ENCODE results near the gene ANKRD17. TPM values are rescaled to one million over a fixed set of nuclear protein-coding genes. Genes with fewer than 3 reads are reported as not detected.

ANKRD17 gene
- total RNA-seq, 1 donor from 2014 or later: 65.8 TPM

DNA sequence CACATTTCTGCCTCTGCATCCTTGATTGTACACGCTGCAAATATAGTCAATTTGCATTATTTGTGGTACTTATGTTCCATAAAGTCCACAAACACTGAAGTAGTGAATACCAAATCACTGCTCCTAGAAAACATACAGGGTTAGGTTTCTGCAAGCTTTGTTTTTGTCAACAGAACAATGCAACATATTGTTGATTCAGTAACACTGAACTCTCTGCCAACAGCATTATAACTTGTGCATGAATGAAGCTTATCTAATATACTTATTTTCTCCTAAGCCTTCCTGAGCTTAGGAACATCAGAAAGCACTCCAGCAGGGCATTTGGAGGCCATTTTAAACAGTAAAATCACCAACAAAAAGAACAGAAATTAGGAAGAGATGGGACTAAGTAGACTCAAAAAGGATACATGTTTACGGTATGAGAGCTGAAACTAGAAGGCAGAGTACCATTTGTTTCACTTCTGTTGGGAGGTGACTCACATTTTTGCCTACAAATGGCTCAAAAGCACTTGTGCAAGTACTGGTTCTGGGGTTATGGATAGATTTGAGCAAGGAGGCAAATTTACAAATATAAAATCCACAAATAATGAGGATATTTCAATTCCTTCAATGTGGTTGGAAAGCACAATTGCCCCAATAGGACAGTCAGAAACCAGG, 203.2 kb downstream of the ANKRD17 start:
- no peak for DNase-seq (ENCODE audit: low spot score)

DNA sequence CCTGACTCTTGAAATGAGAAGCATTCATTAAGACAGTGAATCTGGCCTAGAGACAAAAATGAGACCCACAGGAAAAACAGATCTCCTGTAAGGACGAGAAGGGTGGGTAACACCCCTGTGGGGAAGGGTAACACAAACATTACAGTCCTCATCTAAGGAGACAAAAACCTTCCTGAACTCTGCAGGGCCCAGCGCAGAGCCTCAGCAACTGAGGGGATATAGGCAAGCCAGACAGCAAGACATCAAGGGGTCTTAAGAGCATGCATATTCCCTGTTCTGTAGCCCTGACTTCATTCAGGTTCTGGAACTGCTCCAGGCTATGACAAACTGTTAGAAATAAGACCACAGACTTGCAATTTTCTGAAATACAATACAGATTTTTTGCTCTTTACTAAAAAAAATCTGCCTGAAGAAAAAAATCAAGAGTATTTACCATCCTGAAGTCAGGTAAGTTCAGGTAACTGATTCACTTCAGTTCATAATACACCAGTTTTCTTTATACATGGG, 204.6 kb downstream of the ANKRD17 start:
- no peak for DNase-seq (ENCODE audit: low spot score)

DNA sequence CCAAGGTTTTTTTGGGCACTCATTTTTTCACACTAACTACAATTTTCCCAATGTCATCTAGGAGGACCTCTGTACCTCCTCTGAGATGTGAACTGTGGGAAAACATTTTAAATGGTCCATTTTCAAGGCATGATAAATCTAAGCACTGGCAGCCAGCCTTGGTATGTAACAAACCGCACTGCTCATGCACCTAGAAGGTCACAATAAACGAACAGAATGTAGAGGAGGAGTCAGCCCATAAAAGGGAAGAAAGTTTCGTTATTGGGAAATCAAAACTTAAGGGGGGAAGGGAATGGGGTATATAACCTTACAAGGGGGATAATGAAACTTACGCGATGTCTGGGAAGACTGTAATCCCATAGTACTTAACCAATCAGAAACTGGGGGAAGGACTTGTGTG, 205.5 kb downstream of the ANKRD17 start:
- DNase-seq (ENCODE audit: low spot score): no peak

DNA sequence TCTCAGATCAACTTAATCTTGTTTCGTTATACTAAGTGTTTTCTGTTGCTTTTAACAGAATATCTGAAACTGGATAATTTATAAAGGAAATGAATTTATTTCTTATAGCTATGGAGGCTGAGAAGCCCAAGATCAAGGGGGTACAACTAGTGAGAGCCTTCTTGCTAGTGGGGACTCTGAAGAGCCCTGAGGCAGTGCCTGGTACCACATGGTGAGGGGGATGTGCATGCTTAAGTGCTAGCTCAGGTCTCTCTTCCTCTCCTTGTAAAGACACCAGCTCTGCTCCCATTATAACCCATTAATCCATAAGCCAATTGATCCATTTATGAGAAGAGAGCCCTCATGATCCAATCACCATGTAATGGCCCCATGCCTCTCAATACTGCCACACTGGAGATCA, 207.0 kb downstream of the ANKRD17 start:
- no peak for DNase-seq (ENCODE audit: low spot score)

DNA sequence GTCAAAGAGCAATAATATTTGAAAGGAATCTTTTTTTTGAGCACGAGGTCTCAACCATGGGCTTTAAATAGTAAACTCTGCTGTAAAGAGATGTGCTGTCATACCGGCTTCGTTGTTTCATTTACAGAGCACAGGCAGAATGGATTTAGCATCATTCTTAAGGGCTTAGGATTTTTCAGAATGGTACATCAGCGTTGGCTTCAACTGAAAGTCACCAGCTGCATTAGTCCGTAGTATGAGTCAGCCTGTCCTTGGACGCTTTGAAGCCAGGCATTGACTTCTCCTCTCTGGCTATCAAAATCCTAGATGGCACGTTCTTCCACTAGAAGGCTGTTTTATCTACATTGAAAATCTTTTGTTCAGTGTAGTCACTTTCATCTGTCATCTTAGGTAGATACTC, 212.7 kb downstream of the ANKRD17 start:
- DNase-seq (ENCODE audit: low spot score): no peak

DNA sequence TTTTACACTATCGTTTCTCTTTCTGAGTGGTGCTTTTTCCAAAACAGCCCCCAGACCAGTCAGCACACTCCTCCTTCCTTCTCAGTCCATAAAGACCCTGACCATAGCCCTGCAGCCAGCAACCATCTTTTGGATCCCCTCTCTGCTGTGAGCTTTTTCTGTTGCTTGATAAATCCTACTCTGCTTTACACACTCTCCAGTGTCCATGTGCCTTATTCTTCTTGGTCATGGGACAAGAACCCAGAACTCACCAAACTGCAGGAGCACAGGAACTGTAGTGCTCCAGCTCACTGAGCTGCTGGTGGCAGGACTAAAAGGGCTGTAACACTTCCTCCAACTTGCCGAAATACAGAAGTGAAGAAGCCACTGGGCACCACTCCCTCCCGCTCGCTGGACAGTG, 221.5 kb downstream of the ANKRD17 start:
- no peak for DNase-seq (ENCODE audit: low spot score)

DNA sequence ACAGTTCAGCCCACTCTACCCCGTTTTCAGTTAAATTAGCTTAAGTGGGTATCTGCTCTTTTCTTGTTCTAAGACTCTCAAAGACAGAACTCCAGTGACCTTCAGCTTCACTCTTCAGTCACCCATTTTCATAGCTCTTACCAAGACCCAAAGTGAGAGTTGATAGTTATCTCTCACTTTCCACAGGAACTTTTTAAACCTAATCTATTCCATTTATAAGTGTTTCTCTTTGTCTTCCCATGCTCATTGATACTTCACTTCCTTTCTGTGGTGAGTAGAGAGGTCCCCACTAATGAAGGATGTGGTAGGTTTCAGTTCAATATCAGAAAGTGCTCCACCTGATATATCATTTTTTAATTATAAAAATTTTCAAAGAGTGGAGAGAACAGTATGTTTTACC, 222.5 kb downstream of the ANKRD17 start:
- no peak for DNase-seq (ENCODE audit: low spot score)

DNA sequence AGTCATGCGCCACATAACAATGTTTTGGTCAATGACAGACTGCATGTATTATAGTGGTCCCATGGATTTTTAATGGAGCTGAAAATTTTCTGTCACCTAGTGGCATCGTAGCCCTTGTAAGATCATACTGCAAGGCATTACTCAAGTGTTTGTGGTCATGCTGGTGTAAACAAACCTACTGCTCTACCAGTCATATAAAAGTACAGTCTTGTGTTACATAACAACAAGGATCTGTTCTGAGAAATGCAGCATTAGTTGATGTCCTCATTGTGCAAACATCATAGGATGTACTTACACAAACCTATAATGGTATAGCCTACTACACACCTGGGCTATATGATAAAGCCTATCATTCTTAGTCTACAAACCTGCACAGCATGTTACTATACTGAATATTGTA, 223.7 kb downstream of the ANKRD17 start:
- no peak for DNase-seq (ENCODE audit: low spot score)

DNA sequence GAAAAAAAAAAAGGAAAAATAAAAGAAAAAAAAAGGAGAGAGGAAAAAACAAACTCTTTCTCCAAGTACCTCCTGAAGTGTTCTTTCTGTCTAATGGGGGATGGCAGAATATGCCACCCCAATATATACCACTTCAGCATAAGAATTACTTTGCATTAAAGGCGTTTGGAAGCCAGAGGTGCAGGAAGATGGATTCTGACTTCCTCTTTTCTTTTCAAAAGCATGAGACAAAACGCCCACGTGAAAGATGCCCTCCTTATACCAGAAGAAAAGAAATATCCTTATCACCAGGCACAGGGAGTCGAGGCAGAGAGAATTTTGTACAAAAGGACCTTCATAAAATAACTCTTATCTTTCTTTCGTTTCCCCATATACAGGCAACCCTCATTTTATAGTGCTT, 230.0 kb downstream of the ANKRD17 start:
- no peak for DNase-seq (ENCODE audit: low spot score)

Other genes starting within 250 kb of the ANKRD17 start
- gene COX18, start 189.1 kb downstream of the ANKRD17 start, total RNA-seq: 11.7 TPM
- gene ALB, start 145.5 kb upstream of the ANKRD17 start, total RNA-seq: 0.48 TPM
- not detected for gene AFP, start 177.4 kb upstream of the ANKRD17 start, total RNA-seq
- not detected for gene AFM, start 222.9 kb upstream of the ANKRD17 start, total RNA-seq

All from mesenteric fat pad (tissue), 1 donor.